Testis (tissue), 2 donors: ENCODE data around the gene SIGLEC9.

ENCODE experiments used
- POLR2A ChIP-seq: fragments of 450-650 bp; IDR thresholded peaks from one replicate; pipeline ENCODE4 v1.6.1; 2017; ENCODE audit warnings: antibody characterized with exemption, mild to moderate bottlenecking, moderate library complexity
- TF ChIP-seq, protein P1 (sequence below), 3 experiments: fragments of 450-650 bp in 2 of 3; fragments of 200-600 bp in 1 of 3; sonication (generic) in 1 of 3; IDR thresholded peaks; one replicate each; pipeline ENCODE4 v1.5.1; 2016 to 2019; ENCODE audit warnings: antibody characterized with exemption in 3 of 3, mild to moderate bottlenecking in 2 of 3, moderate library complexity in 1 of 3

DNA sequence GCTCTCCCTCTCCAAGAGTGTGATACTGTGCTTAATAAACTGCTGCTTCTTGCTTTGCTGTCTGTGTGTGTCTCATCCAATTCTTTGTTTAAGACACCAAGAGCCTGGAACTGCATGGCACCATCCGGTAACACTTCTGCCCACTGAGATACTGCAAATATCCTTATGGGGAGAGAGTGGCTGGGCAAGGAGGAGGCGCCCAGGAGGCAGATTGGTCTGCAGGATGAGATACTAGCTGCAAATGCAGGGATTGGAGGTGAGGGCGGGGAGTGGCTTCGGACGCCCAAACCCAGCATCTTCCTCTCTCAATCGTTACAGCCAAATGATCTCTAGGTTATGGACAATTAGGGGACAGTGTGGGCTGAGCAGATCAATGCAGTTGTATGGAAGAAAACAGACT lies 15.7 kb downstream of the SIGLEC9 start:
- TF ChIP-seq, protein P1, sequence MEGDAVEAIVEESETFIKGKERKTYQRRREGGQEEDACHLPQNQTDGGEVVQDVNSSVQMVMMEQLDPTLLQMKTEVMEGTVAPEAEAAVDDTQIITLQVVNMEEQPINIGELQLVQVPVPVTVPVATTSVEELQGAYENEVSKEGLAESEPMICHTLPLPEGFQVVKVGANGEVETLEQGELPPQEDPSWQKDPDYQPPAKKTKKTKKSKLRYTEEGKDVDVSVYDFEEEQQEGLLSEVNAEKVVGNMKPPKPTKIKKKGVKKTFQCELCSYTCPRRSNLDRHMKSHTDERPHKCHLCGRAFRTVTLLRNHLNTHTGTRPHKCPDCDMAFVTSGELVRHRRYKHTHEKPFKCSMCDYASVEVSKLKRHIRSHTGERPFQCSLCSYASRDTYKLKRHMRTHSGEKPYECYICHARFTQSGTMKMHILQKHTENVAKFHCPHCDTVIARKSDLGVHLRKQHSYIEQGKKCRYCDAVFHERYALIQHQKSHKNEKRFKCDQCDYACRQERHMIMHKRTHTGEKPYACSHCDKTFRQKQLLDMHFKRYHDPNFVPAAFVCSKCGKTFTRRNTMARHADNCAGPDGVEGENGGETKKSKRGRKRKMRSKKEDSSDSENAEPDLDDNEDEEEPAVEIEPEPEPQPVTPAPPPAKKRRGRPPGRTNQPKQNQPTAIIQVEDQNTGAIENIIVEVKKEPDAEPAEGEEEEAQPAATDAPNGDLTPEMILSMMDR (IDR thresholded peaks at IDR 0.05) = no peak
- no peak for TF ChIP-seq POLR2A
